Cardiac fibroblast (primary cell): ENCODE data around the gene CACNA1D.

ENCODE experiments used
- DNase-seq, 2 donors: peaks; one replicate each; pipeline versions ENCODE4 v3.0.0 to v3.0.0-alpha.2; 2010; ENCODE audit warnings: low read depth in 2 of 2
- H3K4me3 ChIP-seq, 2 donors: replicated peaks in 1 of 2; 1 replicate in 1 of 2; 2 replicates in 1 of 2; pipeline ENCODE4 v1.5.1; 2011; ENCODE audit warnings: low read depth in 2 of 2, low read length in 2 of 2, mild to moderate bottlenecking in 2 of 2, moderate library complexity in 1 of 2
- CTCF ChIP-seq: IDR thresholded peaks from one replicate; pipeline ENCODE4 v1.5.1; 2011; ENCODE audit warnings: low read depth, mild to moderate bottlenecking, low read length, inconsistent platforms

Gene CACNA1D

GRCh38 chr3:53777468-53777867 lies 283.1 kb downstream of the CACNA1D start:
- DNase-seq, result no peak
- no peak for TF ChIP-seq CTCF
- H3K4me3 ChIP-seq, result no peak overlapping the region

GRCh38 chr3:53778153-53778552 lies 283.7 kb downstream of the CACNA1D start:
- TF ChIP-seq CTCF, result no peak
- H3K4me3 ChIP-seq, result no peak overlapping the region

GRCh38 chr3:53780171-53780570 lies 285.8 kb downstream of the CACNA1D start:
- no peak overlapping the region for H3K4me3 ChIP-seq
- DNase-seq, result peak in 1 of 2 donors; percentile 8
- no peak for TF ChIP-seq CTCF

More at GRCh38 chr3:53778153-53778552, 283.7 kb downstream of the CACNA1D start:
- DNase-seq, result no peak

- H3K4me3 ChIP-seq, result no peak overlapping the region
- no peak for DNase-seq
- TF ChIP-seq CTCF, result no peak
Observed at GRCh38 chr3:53780806-53781205, 286.4 kb downstream of the CACNA1D start.

GRCh38 chr3:53787016-53787415 lies 292.6 kb downstream of the CACNA1D start:
- TF ChIP-seq CTCF, result no peak
- no peak overlapping the region for H3K4me3 ChIP-seq
- DNase-seq, result no peak

GRCh38 chr3:53788038-53788437 lies 293.6 kb downstream of the CACNA1D start:
- no peak for DNase-seq
- no peak overlapping the region for H3K4me3 ChIP-seq
- no peak for TF ChIP-seq CTCF

- DNase-seq, result no peak
- no peak for TF ChIP-seq CTCF
- no peak overlapping the region for H3K4me3 ChIP-seq
Observed at GRCh38 chr3:53789459-53789858, 295.0 kb downstream of the CACNA1D start.
